ENCODE results near the gene LMAN2. TPM values are rescaled to one million over a fixed set of nuclear protein-coding genes. Genes with fewer than 3 reads are reported as not detected.

LMAN2 gene
- total RNA-seq, 2 experiments from 2014 or later: 116 to 144 TPM

- Histone ChIP-seq H3K9me3 (ENCODE audit: low read length) (no peaks in the 10 kb centered on the region), H2AFZ (ENCODE audit: low read length) (no peak overlapping the region), H3K36me3 (ENCODE audit: insufficient read depth, low read length) (peaks cover 77% of the 10 kb centered on the region), H3K79me2 (ENCODE audit: insufficient read depth, low read depth, low read length) (peaks cover 16% of the 10 kb centered on the region; the same call in 1 of the 2 replicates), H3K4me2 (ENCODE audit: low read length) (no peak overlapping the region), H3K9me2 (ENCODE audit: insufficient read depth, low read length) (no peaks in the 10 kb centered on the region), H3K27ac (ENCODE audit: low read depth, low read length, poor library complexity, severe bottlenecking) (no peak overlapping the region), H3K4me3 (ENCODE audit: low read depth, low read length, poor library complexity, severe bottlenecking) (no peak overlapping the region), H3K4me1 (ENCODE audit: insufficient read depth, low read length, poor library complexity, severe bottlenecking) (peaks cover 46% of the 10 kb centered on the region), H4K20me1 (ENCODE audit: insufficient read depth, low read length) (no peaks in the 10 kb centered on the region)
- no TSS peak for BruUV-seq (replicated peaks)
- intact Hi-C loops (cut with micrococcal nuclease; ENCODE audit: unreplicated experiment): no loop called here
- no peak for DNase-seq (ENCODE audit: low spot score)
- TF ChIP-seq EZH2phosphoT487 (IDR thresholded peaks at IDR 0.05; ENCODE audit: borderline replicate concordance, low read depth, low read length): no peak
- no peak for TF ChIP-seq CTCF (conservative IDR thresholded peaks at IDR 0.05; ENCODE audit: low read length)
- CTCF ChIA-PET (ENCODE audit: unreplicated experiment): no interaction called here
- POLR2A ChIA-PET: interaction anchor here (0.9 kb wide), 1 partner anchor 170 kb away, joined by 3 read pairs; no protein-coding TSS in a partner anchor
Measured at GRCh38 chr5:177297922-177298321, 53.5 kb downstream of the LMAN2 start.

GRCh38 chr5:177296581-177296980 lies 54.9 kb downstream of the LMAN2 start:
- Histone ChIP-seq H3K27ac (ENCODE audit: low read depth, low read length, poor library complexity, severe bottlenecking) (peak overlapping the region; percentile 17), H3K4me3 (ENCODE audit: low read depth, low read length, poor library complexity, severe bottlenecking) (no peak overlapping the region), H2AFZ (ENCODE audit: low read length) (no peak overlapping the region), H3K9me3 (ENCODE audit: low read length) (no peaks in the 10 kb centered on the region), H3K36me3 (ENCODE audit: insufficient read depth, low read length) (peaks cover 85% of the 10 kb centered on the region), H3K4me2 (ENCODE audit: low read length) (no peak overlapping the region), H3K4me1 (ENCODE audit: insufficient read depth, low read length, poor library complexity, severe bottlenecking) (peaks cover 39% of the 10 kb centered on the region), H3K79me2 (ENCODE audit: insufficient read depth, low read depth, low read length) (peaks cover 10% of the 10 kb centered on the region; the same call in 1 of the 2 replicates), H4K20me1 (ENCODE audit: insufficient read depth, low read length) (no peaks in the 10 kb centered on the region), H3K9me2 (ENCODE audit: insufficient read depth, low read length) (no peaks in the 10 kb centered on the region)
- ChIA-PET POLR2A (interaction anchor here (0.6 to 0.9 kb wide), 3 partner anchors 12 to 77 kb away, joined by 3 read pairs; no protein-coding TSS in a partner anchor), CTCF (ENCODE audit: unreplicated experiment) (interaction anchor here (0.9 kb wide), 2 partner anchors 12 to 82 kb away, joined by 3 to 4 read pairs; no protein-coding TSS in a partner anchor)
- DNase-seq (ENCODE audit: low spot score): no peak
- intact Hi-C loops (cut with micrococcal nuclease; ENCODE audit: unreplicated experiment): no loop called here
- no TSS peak for BruUV-seq (replicated peaks)
- no peak for TF ChIP-seq EZH2phosphoT487 (IDR thresholded peaks at IDR 0.05; ENCODE audit: borderline replicate concordance, low read depth, low read length)

DNA sequence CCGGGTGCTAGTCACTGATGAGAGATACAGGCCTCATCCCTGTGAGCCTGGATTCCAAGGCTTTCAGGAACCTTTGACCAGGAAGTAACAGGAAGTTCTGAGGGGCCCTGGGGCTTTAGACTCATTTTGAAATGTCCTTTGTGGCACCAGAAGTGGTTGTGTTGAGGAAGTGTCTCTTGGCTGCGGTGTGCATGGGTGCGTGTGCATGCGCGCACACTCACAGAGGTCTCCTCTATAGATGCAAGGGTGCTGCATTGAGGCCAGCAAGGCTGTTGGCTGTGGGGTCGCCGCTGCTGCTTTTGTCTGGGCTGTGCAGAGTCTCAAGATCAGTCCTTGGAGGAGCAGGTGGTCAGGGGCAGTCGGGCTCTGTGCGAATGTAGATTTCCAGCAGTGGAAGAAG lies 55.5 kb downstream of the LMAN2 start:
- Histone ChIP-seq H2AFZ (ENCODE audit: low read length) (no peak overlapping the region), H4K20me1 (ENCODE audit: insufficient read depth, low read length) (no peaks in the 10 kb centered on the region), H3K36me3 (ENCODE audit: insufficient read depth, low read length) (peaks cover 82% of the 10 kb centered on the region), H3K27ac (ENCODE audit: low read depth, low read length, poor library complexity, severe bottlenecking) (no peak overlapping the region), H3K9me2 (ENCODE audit: insufficient read depth, low read length) (no peaks in the 10 kb centered on the region), H3K4me2 (ENCODE audit: low read length) (no peak overlapping the region), H3K4me1 (ENCODE audit: insufficient read depth, low read length, poor library complexity, severe bottlenecking) (peaks cover 39% of the 10 kb centered on the region), H3K9me3 (ENCODE audit: low read length) (no peaks in the 10 kb centered on the region), H3K4me3 (ENCODE audit: low read depth, low read length, poor library complexity, severe bottlenecking) (no peak overlapping the region), H3K79me2 (ENCODE audit: insufficient read depth, low read depth, low read length) (peaks cover 3% of the 10 kb centered on the region; the same call in 1 of the 2 replicates)
- TF ChIP-seq CTCF (conservative IDR thresholded peaks at IDR 0.05; ENCODE audit: low read length) (no peak), EZH2phosphoT487 (IDR thresholded peaks at IDR 0.05; ENCODE audit: borderline replicate concordance, low read depth, low read length) (no peak)
- no TSS peak for BruUV-seq (replicated peaks)
- intact Hi-C loops (cut with micrococcal nuclease; ENCODE audit: unreplicated experiment): no loop called here
- ChIA-PET CTCF (ENCODE audit: unreplicated experiment) (interaction anchor here (0.9 kb wide), 1 partner anchor 13 kb away, joined by 3 read pairs; no protein-coding TSS in a partner anchor), POLR2A (interaction anchor here (0.6 kb wide), 1 partner anchor 77 kb away, joined by 3 read pairs; no protein-coding TSS in a partner anchor)
- DNase-seq (ENCODE audit: low spot score): no peak

Measured in OCI-LY7 (cell line).